DND-41 (cell line): Measurements from ENCODE around the gene DISC1.

ENCODE experiments used
- ATAC-seq: fragments of 200-7000 bp; cut with Tn5 transposase; 3 replicates; pipeline ENCODE4 v1.9.1; 2021; ENCODE audit warnings: low read depth; ENCODE audit not compliant: insufficient read depth
- DNase-seq: peaks from one replicate; pipeline ENCODE4 v3.0.0-alpha.2; 2020
- H2AFZ ChIP-seq: 2 replicates; pipeline ENCODE4 v1.6.0; 2012; ENCODE audit warnings: low read depth, low read length
- H3K27ac ChIP-seq: 2 replicates; pipeline ENCODE4 v1.5.1; 2012; ENCODE audit warnings: low read length, inconsistent platforms
- H3K27me3 ChIP-seq: fragments of 200-600 bp; sonication (generic); 2 replicates; pipeline ENCODE4 v1.6.0; 2012; ENCODE audit warnings: low read length, mild to moderate bottlenecking, inconsistent platforms; ENCODE audit not compliant: insufficient read depth, poor library complexity
- H3K36me3 ChIP-seq: 2 replicates; pipeline ENCODE4 v1.5.1; 2012; ENCODE audit warnings: low read length, inconsistent platforms; ENCODE audit not compliant: insufficient read depth
- H3K4me1 ChIP-seq: 2 replicates; pipeline ENCODE4 v1.5.1; 2012; ENCODE audit warnings: mild to moderate bottlenecking, low read length; ENCODE audit not compliant: insufficient read depth
- H3K4me2 ChIP-seq: 2 replicates; pipeline ENCODE4 v1.6.0; 2012; ENCODE audit warnings: mild to moderate bottlenecking, moderate library complexity, low read length, inconsistent platforms; ENCODE audit not compliant: insufficient read depth
- H3K4me3 ChIP-seq, 2 experiments: fragments of 200-600 bp in 1 of 2; shearing (Covaris generic) in 1 of 2; 2 replicates each; pipeline ENCODE4 v1.5.1; 2012 to 2016; ENCODE audit warnings: inconsistent platforms in 2 of 2, low read length in 2 of 2, mild to moderate bottlenecking in 2 of 2, low read depth in 1 of 2, moderate library complexity in 1 of 2
- H3K79me2 ChIP-seq: 2 replicates; pipeline ENCODE4 v1.6.0; 2012; ENCODE audit warnings: low read length, inconsistent platforms; ENCODE audit not compliant: insufficient read depth
- H3K9ac ChIP-seq: 2 replicates; pipeline ENCODE4 v1.6.0; 2012; ENCODE audit warnings: low read depth, mild to moderate bottlenecking, inconsistent platforms, low read length, moderate library complexity
- H3K9me3 ChIP-seq: 2 replicates; pipeline ENCODE4 v1.5.1; 2012; ENCODE audit warnings: low read length, moderate library complexity, mild to moderate bottlenecking, inconsistent platforms; ENCODE audit not compliant: insufficient read depth, severe bottlenecking
- H4K20me1 ChIP-seq: 2 replicates; pipeline ENCODE4 v1.6.0; 2012; ENCODE audit warnings: low read length; ENCODE audit not compliant: insufficient read depth
- EZH2 ChIP-seq: IDR thresholded peaks from 3 replicates; pipeline ENCODE4 v1.6.1; 2012; ENCODE audit warnings: borderline replicate concordance, low read depth, mild to moderate bottlenecking, moderate library complexity, low read length, inconsistent platforms; ENCODE audit not compliant: severe bottlenecking
- TF ChIP-seq, protein P1 (sequence below): IDR thresholded peaks from 2 replicates; pipeline ENCODE4 v1.5.1; 2012; ENCODE audit warnings: borderline replicate concordance, low read length, moderate library complexity, mild to moderate bottlenecking; ENCODE audit not compliant: poor library complexity, severe bottlenecking; ENCODE audit errors: extremely low read depth

The DISC1 gene

GRCh38 chr1:231630558-231631205, 4.1 kb downstream of the DISC1 start:
- ATAC-seq = no peak
- TF ChIP-seq, protein P1, sequence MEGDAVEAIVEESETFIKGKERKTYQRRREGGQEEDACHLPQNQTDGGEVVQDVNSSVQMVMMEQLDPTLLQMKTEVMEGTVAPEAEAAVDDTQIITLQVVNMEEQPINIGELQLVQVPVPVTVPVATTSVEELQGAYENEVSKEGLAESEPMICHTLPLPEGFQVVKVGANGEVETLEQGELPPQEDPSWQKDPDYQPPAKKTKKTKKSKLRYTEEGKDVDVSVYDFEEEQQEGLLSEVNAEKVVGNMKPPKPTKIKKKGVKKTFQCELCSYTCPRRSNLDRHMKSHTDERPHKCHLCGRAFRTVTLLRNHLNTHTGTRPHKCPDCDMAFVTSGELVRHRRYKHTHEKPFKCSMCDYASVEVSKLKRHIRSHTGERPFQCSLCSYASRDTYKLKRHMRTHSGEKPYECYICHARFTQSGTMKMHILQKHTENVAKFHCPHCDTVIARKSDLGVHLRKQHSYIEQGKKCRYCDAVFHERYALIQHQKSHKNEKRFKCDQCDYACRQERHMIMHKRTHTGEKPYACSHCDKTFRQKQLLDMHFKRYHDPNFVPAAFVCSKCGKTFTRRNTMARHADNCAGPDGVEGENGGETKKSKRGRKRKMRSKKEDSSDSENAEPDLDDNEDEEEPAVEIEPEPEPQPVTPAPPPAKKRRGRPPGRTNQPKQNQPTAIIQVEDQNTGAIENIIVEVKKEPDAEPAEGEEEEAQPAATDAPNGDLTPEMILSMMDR = no peak
- no peak for TF ChIP-seq EZH2
- H4K20me1 ChIP-seq = no peaks in the 10 kb centered on the region
- H3K9me3 ChIP-seq = no peaks in the 10 kb centered on the region
- no peaks in the 10 kb centered on the region for H3K36me3 ChIP-seq
- no peak overlapping the region for H3K4me3 ChIP-seq
- H3K79me2 ChIP-seq = 0 out of 2 replicates have a peak, but pooled peaks cover 4% of the 10 kb centered on the region
- no peak overlapping the region for H3K4me2 ChIP-seq
- peaks cover 21% of the 10 kb centered on the region for H3K4me1 ChIP-seq
- no peak overlapping the region for H2AFZ ChIP-seq
- H3K9ac ChIP-seq = no peak overlapping the region
- no peaks in the 10 kb centered on the region for H3K27me3 ChIP-seq
- no peak overlapping the region for H3K27ac ChIP-seq
- no peak for DNase-seq

DNA sequence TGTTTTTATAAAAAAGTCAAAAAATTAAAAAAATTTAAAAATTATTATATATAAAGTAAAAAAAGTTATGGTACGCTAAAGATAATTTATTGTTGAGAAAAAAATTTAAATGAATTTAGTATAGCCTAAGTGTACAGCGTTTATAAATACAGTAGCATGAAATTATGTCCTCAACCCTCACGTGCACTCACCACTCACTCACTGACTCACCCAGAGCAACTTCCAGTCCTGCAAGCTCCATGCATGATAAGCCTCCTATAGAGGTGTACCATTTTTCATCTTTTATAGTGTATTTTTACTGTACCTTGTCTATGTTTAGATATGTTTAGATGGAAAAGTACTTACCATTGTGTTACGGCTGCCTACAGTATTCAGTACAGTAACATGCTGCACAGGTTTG, 5.1 kb downstream of the DISC1 start:
- TF ChIP-seq EZH2 = no peak
- TF ChIP-seq, protein P1 = no peak
- no peak overlapping the region for H3K9ac ChIP-seq
- DNase-seq = no peak

DNA sequence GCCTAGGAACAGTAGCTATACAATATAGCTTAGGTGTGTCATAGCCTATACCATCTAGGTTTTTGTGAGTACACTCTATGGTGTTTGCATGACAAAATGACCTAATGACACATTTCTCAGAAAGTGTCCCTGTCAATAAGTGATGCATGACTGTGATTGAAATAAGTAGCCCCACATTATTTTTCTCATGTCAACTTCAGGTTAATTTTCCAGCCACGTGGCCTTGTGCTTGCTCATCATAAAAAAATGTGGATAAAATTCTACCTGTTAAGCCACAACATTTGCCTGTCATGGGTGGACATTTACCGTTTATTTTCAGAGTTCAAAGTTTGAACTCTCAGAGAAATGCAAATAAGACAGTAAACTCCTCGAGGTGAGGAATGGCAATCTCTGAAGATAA, 5.5 kb downstream of the DISC1 start:
- Histone ChIP-seq H3K27me3 (no peaks in the 10 kb centered on the region), H4K20me1 (no peaks in the 10 kb centered on the region), H3K4me2 (no peak overlapping the region), H3K79me2 (0 out of 2 replicates have a peak, but pooled peaks cover 1% of the 10 kb centered on the region), H2AFZ (no peak overlapping the region), H3K9ac (no peak overlapping the region), H3K36me3 (no peaks in the 10 kb centered on the region), H3K4me1 (peaks cover 9% of the 10 kb centered on the region), H3K9me3 (no peaks in the 10 kb centered on the region), H3K4me3 (no peak overlapping the region), H3K27ac (no peak overlapping the region)
- TF ChIP-seq, protein P1 = no peak
- TF ChIP-seq EZH2 = no peak
- DNase-seq (no peak), ATAC-seq (no peak)

More for the DNA sequence above, 5.1 kb downstream of the DISC1 start:
- Histone ChIP-seq H3K4me1 (peaks cover 13% of the 10 kb centered on the region), H3K27me3 (no peaks in the 10 kb centered on the region), H3K79me2 (0 out of 2 replicates have a peak, but pooled peaks cover 4% of the 10 kb centered on the region), H3K4me2 (no peak overlapping the region), H3K4me3 (no peak overlapping the region), H3K27ac (no peak overlapping the region), H3K9me3 (no peaks in the 10 kb centered on the region), H3K36me3 (no peaks in the 10 kb centered on the region), H4K20me1 (no peaks in the 10 kb centered on the region), H2AFZ (no peak overlapping the region)
- no peak for ATAC-seq
